SKM-1 (cell line): ENCODE results near the gene TTLL11.
"Not testable (repeated sequence)": the region's sequence is repeated elsewhere in the genome, so short reads cannot be mapped to it uniquely, and the experiment has no call there.

Source experiments
- DNase-seq: peaks from one replicate; lab custom pipeline; 2025; ENCODE audit not compliant: unreplicated experiment; lab: John Stamatoyannopoulos, UW

Gene TTLL11

DNA sequence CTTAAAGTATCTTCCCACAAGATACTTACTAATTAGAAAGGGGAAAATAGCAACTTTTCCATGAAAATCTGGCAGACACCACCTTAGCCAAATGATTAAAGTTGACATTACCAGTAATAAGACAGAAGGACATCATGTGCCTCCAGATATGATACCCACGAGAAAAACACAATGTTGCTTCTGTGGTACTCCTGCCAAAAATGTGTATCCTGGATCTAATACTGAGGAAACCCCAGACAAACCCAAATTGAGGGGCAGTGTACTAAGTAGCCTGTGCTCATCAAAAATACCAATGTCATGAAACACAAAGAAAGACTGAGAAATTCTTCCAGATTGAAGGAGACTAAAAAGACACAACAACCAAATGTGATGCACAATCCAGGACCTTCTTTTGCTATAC is 85.3 kb downstream of the TTLL11 start:
- DNase-seq, result no peak

DNA sequence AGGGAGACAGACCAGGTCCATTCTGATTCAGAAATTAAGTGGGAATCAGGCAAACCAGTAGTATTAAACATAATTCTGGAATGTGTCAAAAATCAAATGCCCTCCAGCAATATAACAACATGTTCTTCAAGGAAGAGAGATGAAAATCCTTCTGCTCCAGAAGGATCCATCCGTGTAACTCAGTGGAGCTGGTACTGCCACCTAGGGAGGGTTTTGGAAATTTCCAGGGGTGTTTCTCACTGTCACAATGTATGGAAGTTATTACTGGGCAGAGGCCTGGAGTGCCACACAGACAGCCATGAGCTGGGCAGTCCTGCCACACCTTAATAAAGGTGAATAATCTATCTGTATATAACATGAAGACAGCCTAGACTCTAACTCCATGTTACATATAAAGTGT is 87.5 kb downstream of the TTLL11 start:
- DNase-seq, result no peak

DNA sequence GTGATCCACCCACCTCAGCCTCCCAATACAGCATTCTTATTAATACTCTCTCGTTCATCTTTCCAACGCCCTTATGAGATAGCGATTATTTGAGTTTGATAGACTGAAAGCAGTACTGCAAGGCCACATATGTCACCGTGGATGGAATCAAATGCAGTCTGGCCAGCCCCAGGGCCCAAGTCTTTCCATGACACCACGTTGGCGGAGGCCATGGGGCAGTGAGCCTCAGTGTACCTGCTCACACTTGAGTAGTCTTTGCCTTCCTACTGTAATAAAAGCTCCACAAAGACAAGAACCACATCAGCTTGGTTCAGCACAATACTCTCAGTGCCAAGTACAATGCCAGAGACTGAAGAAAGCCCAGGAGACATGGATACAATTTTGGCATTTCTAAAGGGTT is 88.5 kb downstream of the TTLL11 start:
- DNase-seq, result no peak

DNA sequence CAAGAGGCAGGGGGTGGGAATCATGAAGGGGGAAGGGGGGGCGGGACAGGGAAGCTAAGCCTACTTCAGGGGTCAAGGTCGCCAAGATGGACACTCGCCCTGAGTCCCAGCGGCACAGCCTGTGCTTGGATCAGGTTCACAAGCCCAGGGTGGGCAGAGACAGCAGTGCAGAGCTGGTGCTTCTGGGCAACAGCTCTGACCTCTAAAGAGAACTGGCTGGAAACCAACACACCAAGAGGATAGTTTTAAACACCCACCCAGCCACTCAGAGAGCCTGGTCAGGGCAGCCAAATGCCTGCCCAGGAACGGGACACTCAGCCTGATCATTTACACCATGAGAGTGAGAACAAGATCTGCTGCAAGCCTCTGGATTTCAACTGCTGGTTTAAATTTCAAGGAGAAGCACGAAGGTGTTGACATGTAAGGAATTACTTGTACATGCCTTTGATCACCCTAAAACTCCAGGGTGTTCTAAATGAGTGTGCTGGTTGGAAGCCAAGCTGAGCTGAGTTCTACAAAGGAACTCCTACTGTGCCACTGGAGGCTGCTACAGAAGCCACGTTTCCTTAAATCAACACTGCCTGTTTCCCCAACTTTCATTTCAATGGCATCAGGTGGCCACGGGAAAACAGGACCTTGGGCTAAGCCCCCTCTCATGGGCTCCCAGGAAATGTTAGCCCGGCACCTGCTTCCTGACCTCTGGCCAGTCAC is 91.5 kb downstream of the TTLL11 start:
- DNase-seq, result no peak

DNA sequence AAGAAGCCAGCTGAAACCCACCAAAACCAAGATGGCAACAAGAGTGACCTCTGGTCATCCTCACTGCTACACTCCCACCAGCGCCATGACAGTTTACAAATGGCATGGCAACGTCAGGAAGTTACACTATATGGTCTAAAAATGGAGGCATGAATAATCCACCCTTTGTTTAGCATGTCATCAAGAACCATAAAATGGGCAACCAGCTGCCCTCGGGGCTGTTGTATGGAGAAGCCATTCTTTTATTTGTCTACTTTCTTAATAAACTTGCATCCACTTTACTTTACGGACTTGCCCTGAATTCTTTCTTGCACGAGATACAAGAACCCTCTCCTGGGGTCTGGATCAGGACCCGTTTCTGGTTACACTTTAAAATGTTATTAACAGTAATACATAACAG is 92.6 kb downstream of the TTLL11 start:
- DNase-seq, result not testable (repeated sequence)

DNA sequence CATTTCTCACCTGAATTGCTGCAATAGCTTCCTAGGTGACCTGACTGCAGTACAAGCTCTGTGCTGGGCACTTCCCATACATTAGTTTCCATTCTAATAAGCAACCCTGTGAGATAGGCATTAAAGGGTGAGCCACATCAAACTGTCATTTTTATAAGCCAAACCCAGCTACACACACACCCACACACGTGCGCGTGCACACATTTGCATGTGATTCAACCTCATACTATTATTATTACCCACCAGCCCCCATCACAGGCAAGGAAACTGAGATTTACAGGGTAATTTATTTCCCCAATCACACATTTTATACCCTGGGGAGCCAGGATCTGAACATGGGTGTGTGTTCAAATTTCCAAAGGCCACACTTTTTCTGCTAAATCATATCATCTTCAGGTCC is 93.6 kb downstream of the TTLL11 start:
- no peak for DNase-seq

DNA sequence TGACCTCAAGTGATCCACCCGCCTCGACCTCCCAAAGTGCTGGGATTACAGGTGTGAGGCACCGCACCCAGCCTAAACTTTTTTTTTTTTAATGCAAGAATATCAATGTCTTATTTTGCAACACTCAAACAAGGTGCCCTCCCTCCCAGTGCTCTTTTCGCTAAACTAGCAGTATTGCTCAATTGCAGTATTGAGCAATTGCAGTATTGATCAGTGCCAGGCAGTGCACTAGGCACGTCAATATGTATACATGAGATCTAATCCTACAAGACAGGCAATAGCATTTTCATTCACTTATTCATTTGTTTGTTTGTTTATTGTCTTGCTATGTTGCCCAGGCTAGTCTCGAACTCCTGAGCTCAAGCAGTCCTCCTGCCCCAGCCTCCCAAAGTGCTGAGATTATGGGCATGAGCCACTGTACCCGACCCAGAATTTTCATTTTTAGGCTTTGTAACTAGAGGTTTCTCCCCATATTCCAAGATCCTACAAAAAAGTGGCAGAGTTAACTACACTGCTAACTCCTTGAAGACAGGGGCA is 94.5 kb downstream of the TTLL11 start:
- DNase-seq, result no peak

DNA sequence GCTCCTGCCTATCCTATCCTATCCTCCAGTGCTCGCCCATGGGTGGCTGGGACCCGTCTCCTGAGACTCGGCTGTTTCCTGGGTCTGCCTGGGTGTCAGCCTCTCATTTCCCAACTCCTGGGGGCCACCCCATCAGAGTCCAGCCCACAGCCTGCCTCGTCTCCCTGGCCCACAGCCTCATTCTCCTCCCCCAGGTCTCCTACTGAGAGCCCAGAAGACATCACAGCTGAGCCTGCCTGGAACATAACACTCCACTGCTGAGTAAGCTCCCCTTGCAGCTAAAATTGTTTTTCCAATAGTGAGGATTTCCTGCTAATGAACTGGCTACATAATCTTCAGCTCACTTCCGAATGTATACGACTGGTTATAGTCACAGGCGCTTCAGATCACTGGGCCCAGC is 95.3 kb downstream of the TTLL11 start:
- no peak for DNase-seq

DNA sequence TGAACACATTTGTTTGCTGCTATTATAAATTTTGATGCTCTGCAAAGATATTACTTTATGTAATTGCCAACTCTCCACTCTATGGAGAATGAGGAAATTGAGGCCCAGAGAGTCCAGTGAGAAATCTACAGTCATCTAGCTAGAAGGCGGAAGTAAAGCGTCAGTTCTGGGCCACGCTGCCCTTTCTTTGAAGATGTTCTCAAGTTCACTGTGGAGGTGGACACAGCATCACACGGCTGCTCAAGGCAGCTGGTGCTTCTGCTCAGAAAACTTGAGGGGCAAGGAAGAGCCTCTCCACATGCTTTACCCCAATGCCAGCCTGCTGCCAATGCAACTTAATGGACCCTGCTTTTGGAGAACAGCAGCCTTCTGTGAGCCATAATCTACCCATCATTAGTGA is 96.3 kb downstream of the TTLL11 start:
- no peak for DNase-seq

DNA sequence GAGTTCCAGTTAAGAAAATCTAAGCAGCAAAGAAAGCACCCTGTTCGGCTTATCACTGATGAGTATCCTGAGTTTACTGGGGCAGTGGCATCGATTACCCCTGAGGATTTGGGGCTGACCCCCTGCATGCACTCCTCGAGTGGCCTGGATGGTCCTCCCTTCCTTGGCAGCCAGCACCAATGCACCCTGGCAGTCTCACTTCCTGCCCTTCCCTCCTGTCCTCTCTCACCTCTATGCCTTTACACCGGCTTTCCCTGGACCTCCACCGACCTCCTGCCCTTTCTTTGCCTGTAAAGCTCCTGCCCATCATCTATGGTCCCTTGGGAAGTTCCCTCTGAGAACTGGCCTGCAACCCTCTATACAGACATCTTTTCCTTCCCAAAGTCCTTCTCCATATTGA is 97.1 kb downstream of the TTLL11 start:
- DNase-seq, result no peak

DNA sequence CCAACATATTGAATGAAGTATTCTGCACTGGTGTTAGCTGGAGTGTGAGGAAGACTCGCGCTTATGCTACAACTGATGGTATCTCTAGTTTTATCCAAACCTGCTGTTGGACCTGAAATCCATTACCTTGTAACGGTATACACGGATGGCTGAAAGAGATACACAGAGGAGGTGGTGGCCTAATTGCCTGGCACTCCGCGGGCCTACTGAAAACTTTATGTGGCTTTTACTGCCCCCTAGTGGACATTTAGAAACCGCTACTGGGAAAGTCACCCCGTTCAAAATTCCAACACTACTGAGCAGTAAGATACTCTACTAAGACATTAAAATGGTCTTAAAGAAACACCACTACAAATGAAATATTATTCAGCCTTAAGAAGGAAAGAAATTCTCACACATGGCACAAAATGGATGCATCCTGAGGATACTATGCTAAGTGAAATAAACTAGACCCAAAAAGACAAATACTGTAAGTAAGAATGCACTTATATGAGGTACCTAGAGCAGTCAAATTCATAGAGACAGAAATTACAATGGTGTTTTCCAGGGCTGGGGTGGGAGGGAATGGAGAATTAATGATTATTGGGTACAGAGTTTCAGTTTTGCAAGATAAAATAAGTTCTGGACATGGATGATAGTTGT is 100.4 kb downstream of the TTLL11 start:
- DNase-seq, result peak; percentile 65

DNA sequence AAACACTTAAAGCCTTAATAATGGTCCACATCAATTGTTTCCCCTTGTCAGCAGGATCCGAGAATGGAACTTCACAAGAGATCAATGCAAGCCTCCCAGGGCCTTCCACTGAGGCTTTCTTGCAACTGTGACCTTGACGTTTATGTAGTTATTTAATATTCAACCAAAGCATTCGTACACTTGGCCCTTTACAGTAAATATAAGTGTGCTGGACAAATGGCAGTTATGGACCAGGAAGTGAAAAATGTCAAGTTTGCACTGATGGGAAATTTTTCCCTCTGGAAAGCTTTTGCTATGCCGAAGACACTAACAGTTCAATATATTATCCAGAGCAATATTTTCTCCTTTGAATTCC is 101.8 kb downstream of the TTLL11 start:
- DNase-seq, result no peak

DNA sequence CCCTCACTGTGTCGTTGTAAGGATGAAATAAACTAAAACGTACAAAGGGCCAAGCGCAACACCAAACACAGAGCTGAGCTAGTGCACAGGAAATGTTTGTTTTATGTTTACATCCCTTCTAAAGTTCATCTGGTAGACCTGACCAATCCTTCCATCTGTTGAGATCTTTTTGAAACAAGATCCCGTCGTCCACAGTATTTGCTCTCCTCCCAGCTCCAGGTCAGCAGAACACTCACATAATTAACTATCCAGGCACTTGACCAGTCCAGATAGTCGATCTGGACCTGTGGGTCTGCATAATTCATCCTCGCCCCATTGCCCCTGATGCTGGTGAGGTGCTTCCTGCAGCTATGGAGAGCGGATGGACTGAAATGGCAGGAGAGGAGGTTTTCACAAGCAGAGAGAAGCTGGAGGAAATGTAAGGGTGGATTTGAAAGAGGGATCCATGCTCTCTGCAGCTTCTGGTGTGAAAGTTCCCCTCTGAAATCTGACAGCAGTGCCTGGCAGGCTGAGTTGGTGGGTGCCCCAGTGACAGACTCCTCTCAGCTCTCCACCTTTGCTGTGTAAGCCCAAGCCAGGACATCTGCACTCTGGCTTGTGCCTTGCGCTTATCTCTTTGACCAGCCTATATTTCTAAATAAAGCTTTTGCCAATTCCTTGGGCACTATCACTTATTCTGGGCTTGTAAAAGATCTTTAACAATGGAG is 102.4 kb downstream of the TTLL11 start:
- DNase-seq, result no peak

DNA sequence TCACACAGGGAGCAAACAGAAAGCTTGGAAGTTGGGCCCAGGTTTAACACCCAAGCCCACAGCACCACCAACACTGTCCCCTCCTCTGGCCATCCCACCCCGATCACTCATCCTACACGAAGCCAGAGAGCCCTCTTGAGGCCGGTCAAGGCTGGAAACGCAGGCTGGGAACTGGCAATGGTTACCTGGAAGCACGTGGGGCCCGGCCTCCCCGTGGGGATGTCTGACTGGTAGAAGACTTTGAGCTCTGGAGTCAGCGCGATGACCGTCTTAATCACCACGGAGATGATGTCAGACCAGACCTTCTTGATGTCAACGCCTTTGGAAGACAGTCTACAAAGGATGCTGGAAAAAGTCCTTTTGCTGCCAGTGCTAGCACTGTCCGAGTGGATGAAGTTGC is 104.1 kb downstream of the TTLL11 start:
- no peak for DNase-seq

DNA sequence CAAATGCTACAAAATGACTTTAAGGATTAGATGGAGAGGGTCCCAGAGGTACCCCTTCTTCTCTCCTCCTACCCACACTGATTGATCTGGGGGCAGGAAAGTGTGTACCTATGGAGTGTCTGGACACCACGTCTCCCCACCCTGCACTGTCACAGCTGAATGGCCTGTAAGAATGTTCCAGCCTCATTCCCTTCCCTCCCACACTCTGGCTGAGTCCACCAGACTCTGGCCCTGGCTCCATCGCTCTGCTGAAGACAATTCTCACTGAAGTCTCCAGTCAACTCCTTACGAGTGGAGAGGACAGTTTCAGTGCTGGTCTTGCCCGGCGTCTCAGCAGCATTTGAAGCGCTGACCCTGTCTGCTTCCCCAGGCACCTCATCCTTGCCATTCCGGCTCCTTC is 105.8 kb downstream of the TTLL11 start:
- no peak for DNase-seq

DNA sequence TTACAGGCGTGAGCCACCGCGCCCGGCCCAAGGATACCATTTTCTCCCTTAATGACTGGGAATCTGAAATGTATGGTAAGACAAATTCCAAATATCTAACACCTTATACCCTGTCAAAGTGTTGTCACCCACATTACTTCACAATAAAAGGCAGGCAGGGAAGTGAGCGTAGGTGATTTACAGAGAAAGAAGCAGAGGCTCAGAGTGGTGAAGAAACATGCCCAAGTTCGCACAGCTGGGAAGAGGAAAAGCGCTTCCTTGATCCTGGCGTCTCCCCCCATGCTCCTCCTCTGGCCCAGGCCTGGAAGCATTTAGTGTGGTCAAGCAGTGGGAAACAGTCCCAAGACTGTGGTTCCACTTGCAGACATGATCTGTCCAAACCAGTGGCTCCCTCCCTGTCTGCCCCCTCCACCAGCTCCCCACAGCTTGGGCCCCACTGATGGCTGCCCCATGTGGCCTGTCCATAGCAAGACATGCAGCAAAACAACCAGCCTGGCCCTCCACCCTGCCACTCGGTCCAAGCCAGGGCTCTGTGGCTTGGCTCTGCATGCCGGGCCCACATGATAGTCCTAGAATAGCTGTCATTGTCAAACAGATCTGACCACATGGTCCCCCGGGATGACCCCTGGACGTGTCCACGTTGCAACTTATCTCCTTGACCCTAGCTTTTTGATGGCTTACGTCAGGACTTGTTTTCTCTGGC is 107.2 kb downstream of the TTLL11 start:
- DNase-seq, result no peak

DNA sequence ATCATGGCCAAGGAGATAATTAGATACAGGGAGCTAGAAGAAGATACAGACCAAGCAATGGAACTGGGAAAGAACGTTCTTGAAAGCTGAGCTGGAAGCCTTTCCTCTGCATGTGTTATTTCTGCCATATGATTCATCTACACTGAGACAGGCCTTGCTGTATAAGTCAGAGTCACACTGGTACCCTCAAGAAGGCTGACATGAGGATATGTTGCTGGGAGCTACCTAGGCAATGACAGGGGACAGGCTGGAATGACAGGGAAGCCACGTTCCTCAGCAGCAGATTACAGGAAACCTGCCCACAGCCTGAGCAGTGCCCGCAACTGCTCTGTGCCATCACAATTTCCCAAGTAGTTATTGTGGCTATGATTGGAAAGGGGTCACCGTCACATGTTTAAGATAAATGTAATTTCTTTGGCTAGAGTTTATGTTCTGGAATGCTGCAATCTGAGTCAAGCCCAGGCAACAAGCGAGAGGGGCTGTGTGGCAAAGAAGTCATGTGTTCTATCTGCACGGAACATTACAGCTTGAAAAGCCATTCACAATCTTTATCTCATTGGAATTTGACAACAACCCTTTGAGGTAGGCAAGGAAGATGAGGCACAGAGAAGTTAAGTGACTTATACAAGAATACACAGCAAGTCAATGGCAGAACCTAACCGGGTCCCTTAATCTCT is 108.2 kb downstream of the TTLL11 start:
- no peak for DNase-seq

DNA sequence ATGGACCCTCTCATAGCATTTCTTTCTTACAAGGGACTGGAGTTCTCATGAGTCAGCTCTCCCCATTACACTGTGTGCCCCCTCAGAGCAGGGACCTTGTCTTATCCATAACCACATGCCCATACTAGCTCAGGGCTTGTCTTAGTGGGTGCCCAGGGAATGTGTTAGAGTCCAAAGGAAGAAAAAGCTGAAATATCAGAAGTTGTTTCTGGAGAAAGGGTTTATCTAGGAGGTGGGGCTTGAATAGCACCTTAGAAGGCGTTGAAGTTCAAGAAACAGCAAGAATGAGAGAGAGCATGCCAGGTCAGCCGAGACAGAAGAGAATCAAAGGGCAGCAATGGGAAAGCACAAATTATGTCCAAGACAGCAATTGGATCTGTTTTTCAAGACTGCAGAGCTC is 109.4 kb downstream of the TTLL11 start:
- no peak for DNase-seq

DNA sequence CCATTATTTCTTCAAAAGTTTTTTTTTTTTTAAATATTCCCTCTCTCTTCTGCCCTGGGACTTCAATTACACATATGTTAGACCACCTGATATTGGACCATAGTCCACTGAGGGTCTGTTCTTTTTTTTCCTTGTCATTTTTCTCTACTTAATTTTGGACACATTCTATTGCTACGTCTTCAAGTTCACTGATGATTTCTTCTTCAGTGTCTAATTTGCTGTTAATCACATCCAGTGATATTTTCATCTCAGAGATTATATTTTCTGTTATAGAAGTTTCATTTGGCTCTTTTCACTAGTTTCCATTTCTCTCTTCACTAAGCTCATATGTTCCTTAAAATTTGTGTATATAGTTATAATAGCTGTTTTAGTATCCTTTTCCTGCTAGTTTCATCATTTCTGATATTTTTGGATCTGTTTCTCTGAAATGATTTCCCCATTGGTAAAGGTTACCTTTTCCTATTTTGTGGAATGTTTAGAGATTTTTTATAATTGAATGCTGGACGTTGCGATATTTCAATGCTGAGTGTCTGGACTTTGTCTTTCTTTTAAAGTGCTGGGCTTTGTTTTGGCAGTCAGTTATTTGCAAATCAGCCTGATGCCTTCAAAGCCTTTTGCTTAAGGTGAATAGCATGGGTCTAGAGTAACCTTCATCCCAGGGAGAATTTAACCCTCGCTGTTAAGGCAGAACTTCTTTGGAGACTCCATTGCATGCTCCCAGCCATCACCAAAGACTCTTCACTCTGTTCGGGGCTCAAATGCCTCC is 111.8 kb downstream of the TTLL11 start:
- no peak for DNase-seq

DNA sequence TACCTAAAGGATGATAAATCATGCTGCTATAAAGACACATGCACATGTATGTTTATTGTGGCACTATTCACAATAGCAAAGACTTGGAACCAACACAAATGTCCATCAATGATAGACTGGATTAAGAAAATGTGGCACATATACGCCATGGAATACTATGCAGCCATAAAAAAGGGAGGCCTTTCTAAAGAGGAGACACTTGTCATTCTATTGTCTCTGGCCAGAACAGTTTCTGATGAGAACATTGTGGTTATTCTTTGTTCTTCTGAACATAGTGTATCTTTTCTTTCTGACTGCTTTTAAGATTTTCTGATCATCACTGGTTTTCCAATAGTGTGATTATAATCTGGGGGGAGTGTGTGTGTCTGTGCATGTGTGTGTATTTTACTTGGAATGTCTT is 112.4 kb downstream of the TTLL11 start:
- DNase-seq, result not testable (repeated sequence)
